Endothelial cell (in vitro differentiated cells): ENCODE results near the gene DNMT1. TPM values are rescaled to one million over a fixed set of nuclear protein-coding genes. Genes with fewer than 3 reads are reported as not detected.
A peak's percentile ranks its signal among the peaks of the same experiment; 100 is the strongest.

Source experiments
- DNase-seq: peaks from one replicate; pipeline ENCODE4 v3.0.0; 2021; ENCODE audit warnings: low spot score
- H3K27ac Mint-ChIP-seq: one replicate; pipeline ENCODE4 v1.8.0; 2021; ENCODE audit warnings: mixed read lengths, inconsistent platforms; ENCODE audit not compliant: unreplicated experiment
- H3K27me3 Mint-ChIP-seq: one replicate; pipeline ENCODE4 v1.8.0; 2021; ENCODE audit warnings: mild to moderate bottlenecking, moderate library complexity, mixed read lengths, inconsistent platforms; ENCODE audit not compliant: unreplicated experiment
- H3K36me3 Mint-ChIP-seq: one replicate; pipeline ENCODE4 v1.8.0; 2021; ENCODE audit warnings: mild to moderate bottlenecking, low read depth, mixed read lengths, inconsistent platforms; ENCODE audit not compliant: unreplicated experiment
- H3K4me1 Mint-ChIP-seq: one replicate; pipeline ENCODE4 v1.8.0; 2021; ENCODE audit warnings: mild to moderate bottlenecking, mixed read lengths, inconsistent platforms; ENCODE audit not compliant: unreplicated experiment
- H3K4me3 Mint-ChIP-seq: one replicate; pipeline ENCODE4 v1.8.0; 2021; ENCODE audit warnings: mild to moderate bottlenecking, mixed read lengths, inconsistent platforms; ENCODE audit not compliant: unreplicated experiment
- H3K9me3 Mint-ChIP-seq: one replicate; pipeline ENCODE4 v1.8.0; 2021; ENCODE audit warnings: mixed read lengths, inconsistent platforms; ENCODE audit not compliant: unreplicated experiment
- total RNA-seq: library from RNA; stranded (reverse); fragmentation: NEBNext Ultra II Directional; extraction: Animal tissue kit (Norgen Biotek cat#: 25700); gene quantifications from one replicate; pipeline ENCODE4 v1.2.1, GENCODE V29; 2021; ENCODE audit not compliant: unreplicated experiment
- TF ChIP-seq, protein P1 (sequence below): fragments of 200-600 bp; sonication (generic); IDR thresholded peaks from one replicate; pipeline ENCODE4 v1.5.0; 2021; ENCODE audit warnings: antibody characterized with exemption; ENCODE audit not compliant: unreplicated experiment

DNMT1 gene
- total RNA-seq, 1 donor from 2014 or later, result 119 TPM

- Mint-ChIP-seq H3K36me3 (peaks cover 13% of the 10 kb centered on the region), H3K27me3 (peaks cover 13% of the 10 kb centered on the region), H3K27ac (no peak overlapping the region), H3K9me3 (no peaks in the 10 kb centered on the region), H3K4me3 (peak overlapping the region; percentile 56), H3K4me1 (no peaks in the 10 kb centered on the region)
- DNase-seq, result no peak
- TF ChIP-seq, protein P1, sequence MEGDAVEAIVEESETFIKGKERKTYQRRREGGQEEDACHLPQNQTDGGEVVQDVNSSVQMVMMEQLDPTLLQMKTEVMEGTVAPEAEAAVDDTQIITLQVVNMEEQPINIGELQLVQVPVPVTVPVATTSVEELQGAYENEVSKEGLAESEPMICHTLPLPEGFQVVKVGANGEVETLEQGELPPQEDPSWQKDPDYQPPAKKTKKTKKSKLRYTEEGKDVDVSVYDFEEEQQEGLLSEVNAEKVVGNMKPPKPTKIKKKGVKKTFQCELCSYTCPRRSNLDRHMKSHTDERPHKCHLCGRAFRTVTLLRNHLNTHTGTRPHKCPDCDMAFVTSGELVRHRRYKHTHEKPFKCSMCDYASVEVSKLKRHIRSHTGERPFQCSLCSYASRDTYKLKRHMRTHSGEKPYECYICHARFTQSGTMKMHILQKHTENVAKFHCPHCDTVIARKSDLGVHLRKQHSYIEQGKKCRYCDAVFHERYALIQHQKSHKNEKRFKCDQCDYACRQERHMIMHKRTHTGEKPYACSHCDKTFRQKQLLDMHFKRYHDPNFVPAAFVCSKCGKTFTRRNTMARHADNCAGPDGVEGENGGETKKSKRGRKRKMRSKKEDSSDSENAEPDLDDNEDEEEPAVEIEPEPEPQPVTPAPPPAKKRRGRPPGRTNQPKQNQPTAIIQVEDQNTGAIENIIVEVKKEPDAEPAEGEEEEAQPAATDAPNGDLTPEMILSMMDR, result no peak
These were observed 104.9 kb downstream of the DNMT1 start for GRCh38 chr19:10089801-10090375.

DNA sequence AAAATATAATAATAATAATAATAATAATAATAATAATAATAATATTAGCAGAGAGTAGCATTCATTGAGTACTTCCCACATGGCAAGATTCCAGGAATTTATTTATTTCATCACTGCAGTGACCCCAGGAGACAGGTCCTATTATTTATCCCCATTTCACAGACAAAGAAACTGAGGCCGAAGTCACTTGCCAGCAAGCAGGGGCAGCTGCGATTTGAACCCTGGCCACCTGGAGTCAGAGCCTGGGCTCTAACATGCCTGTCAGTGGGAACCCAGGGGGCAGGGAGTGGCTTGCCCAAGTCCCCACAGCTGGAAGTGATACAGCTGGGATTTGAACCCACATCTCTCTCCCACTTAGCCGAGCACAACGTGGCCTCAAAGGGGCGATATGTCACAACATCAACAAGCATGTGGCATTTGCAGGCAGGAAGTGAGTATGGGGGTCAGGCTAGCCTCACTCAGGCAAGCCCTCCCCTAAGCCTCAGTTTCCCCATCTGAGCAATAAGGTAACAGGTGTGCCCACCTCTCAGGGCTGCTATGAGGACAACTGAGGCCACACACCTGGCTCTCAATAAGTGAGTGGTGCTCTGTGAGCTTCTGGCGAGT is 105.7 kb downstream of the DNMT1 start:
- Mint-ChIP-seq H3K27ac (no peak overlapping the region), H3K4me3 (no peak overlapping the region), H3K27me3 (peaks cover 13% of the 10 kb centered on the region), H3K9me3 (no peaks in the 10 kb centered on the region), H3K36me3 (peaks cover 13% of the 10 kb centered on the region), H3K4me1 (no peaks in the 10 kb centered on the region)
- TF ChIP-seq, protein P1, result no peak
- no peak for DNase-seq

GRCh38 chr19:10087296-10088061 is 107.3 kb downstream of the DNMT1 start:
- no peak for DNase-seq
- Mint-ChIP-seq H3K4me1 (no peaks in the 10 kb centered on the region), H3K27ac (no peak overlapping the region), H3K4me3 (peak overlapping the region; percentile 33), H3K36me3 (peaks cover 3% of the 10 kb centered on the region), H3K9me3 (no peaks in the 10 kb centered on the region), H3K27me3 (peaks cover 9% of the 10 kb centered on the region)
- TF ChIP-seq, protein P1, result no peak

- no peak overlapping the region for H3K27ac Mint-ChIP-seq
- H3K4me1 Mint-ChIP-seq, result no peaks in the 10 kb centered on the region
- peaks cover 3% of the 10 kb centered on the region for H3K36me3 Mint-ChIP-seq
- DNase-seq, result no peak
- no peaks in the 10 kb centered on the region for H3K9me3 Mint-ChIP-seq
- H3K27me3 Mint-ChIP-seq, result peaks cover 6% of the 10 kb centered on the region
- no peak overlapping the region for H3K4me3 Mint-ChIP-seq
- TF ChIP-seq, protein P1, result no peak
These were observed 108.1 kb downstream of the DNMT1 start for GRCh38 chr19:10086591-10087192.
